ENCODE results near the gene RPS21.

RPS21 gene

GRCh38 chr20:62409086-62409853, 22.4 kb downstream of the RPS21 start:
- TF ChIP-seq, protein P1, sequence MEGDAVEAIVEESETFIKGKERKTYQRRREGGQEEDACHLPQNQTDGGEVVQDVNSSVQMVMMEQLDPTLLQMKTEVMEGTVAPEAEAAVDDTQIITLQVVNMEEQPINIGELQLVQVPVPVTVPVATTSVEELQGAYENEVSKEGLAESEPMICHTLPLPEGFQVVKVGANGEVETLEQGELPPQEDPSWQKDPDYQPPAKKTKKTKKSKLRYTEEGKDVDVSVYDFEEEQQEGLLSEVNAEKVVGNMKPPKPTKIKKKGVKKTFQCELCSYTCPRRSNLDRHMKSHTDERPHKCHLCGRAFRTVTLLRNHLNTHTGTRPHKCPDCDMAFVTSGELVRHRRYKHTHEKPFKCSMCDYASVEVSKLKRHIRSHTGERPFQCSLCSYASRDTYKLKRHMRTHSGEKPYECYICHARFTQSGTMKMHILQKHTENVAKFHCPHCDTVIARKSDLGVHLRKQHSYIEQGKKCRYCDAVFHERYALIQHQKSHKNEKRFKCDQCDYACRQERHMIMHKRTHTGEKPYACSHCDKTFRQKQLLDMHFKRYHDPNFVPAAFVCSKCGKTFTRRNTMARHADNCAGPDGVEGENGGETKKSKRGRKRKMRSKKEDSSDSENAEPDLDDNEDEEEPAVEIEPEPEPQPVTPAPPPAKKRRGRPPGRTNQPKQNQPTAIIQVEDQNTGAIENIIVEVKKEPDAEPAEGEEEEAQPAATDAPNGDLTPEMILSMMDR (IDR thresholded peaks at IDR 0.05; ENCODE audit: low read depth, low read length, missing control alignments): no peak
- H3K4me3 ChIP-seq (replicated peaks; ENCODE audit: low read depth, low read length): no peak overlapping the region
- no peak for DNase-seq (ENCODE audit: extremely low read depth, low read depth)

GRCh38 chr20:62409931-62410745, 23.2 kb downstream of the RPS21 start:
- no peak overlapping the region for H3K4me3 ChIP-seq (replicated peaks; ENCODE audit: low read depth, low read length)
- DNase-seq (ENCODE audit: extremely low read depth, low read depth): no peak
- TF ChIP-seq, protein P1 (IDR thresholded peaks at IDR 0.05; ENCODE audit: low read depth, low read length, missing control alignments): peak; percentile 55

- TF ChIP-seq, protein P1 (IDR thresholded peaks at IDR 0.05; ENCODE audit: low read depth, low read length, missing control alignments): no peak
- no peak overlapping the region for H3K4me3 ChIP-seq (replicated peaks; ENCODE audit: low read depth, low read length)
Measured at GRCh38 chr20:62410746-62411478, 24.0 kb downstream of the RPS21 start.

DNA sequence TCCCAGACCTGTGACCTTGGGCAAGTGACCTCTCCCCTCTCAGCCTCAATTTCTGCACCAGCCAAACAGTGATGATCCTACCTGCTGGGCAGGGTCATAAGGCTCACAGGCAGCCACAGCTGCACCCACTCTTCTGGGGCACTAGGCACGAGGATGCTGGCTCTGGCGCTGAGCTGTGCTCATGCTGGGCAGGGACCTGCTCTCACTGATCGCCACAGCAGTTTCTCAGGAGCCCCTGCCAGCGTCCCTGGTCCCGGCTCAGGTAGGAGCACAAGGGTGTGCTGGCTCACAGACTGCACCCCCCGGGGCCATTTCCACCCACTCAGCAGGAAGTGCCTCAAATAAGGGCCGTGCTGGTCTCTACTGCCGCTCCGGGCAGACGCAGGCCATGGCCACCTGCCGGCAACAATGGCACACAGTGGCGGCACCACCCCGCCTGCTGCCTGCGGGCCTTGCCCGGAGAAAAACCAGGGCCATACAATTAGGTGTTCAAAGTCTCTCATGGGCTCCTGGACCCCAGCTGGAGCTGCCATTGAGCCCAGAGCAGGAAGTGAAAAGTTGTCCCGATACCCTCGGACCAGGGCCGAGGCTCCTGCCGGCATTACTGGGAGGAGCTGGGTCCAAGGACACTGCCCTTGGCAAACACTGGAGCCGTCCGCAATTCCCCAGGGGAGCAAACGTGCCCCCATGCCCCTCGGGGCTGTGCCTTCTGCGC, 24.7 kb downstream of the RPS21 start:
- DNase-seq (ENCODE audit: extremely low read depth, low read depth): no peak
- TF ChIP-seq, protein P1 (IDR thresholded peaks at IDR 0.05; ENCODE audit: low read depth, low read length, missing control alignments): no peak
- H3K4me3 ChIP-seq (replicated peaks; ENCODE audit: low read depth, low read length): no peak overlapping the region

More at GRCh38 chr20:62410746-62411478, 24.0 kb downstream of the RPS21 start:
- no peak for DNase-seq (ENCODE audit: extremely low read depth, low read depth)

DNA sequence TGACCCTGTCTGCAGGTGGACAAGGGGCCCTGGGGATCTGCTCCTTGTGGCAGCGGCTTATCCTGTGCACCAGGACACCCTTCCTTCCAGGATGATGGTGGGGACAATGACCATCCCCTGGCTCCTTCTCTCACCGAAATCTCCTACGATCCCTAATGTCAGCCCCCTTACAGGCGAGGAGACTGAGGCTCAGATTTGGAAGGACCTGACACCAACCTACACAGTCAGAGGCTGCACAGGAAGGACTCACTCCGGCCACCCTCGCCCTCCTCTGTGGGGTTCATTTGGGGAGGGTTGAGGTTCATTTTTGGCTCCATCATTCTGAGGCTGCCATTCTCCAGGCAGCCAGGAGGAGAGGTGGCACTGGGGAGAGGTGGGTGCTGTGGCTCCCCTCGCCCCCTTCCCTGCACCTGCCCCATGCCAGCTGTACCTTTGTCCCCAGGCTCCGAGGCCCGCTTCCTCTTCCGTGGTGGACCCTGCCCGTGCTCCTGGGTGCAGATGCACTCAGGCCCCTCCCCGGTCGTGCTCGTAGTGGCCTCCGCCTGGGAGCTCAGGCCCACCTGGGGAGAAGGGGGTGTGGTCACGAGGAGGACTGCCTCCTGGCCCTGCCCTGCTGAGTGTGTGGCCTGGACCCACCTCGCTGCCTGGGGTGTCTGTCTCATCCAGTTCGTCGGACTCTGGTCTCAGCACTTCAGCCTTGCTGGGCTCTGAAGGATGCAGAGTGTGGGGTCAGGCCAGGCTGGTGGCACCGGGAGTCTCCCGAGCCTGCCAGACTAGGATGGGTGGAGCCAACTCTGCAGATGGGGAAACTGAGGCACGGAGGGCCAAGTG, 25.5 kb downstream of the RPS21 start:
- no peak overlapping the region for H3K4me3 ChIP-seq (replicated peaks; ENCODE audit: low read depth, low read length)
- TF ChIP-seq, protein P1 (IDR thresholded peaks at IDR 0.05; ENCODE audit: low read depth, low read length, missing control alignments): no peak
- DNase-seq (ENCODE audit: extremely low read depth, low read depth): no peak

Measured in HFF-Myc (cell line).